WTC11 (cell line): ENCODE measurements around the gene ATF1. TPM values are rescaled to one million over a fixed set of nuclear protein-coding genes. Genes with fewer than 3 reads are reported as not detected.

Experiments
- total RNA-seq: library from RNA; stranded (reverse); gene quantifications from 3 replicates; pipeline ENCODE4 v1.2.3, GENCODE V29; 2021

ATF1 gene
- total RNA-seq, 1 experiment from 2014 or later = 34.8 TPM

Other genes starting within 250 kb of the ATF1 start
- not detected in 3 replicates for gene TMPRSS12, start 78.8 kb downstream of the ATF1 start, total RNA-seq
- not detected in 3 replicates for gene HIGD1C, start 188.4 kb downstream of the ATF1 start, total RNA-seq